GM12891 (cell line): ENCODE results near the gene STIM1.
"Not testable (repeated sequence)": the region's sequence is repeated elsewhere in the genome, so short reads cannot be mapped to it uniquely, and the experiment has no call there.

Experiments
- DNase-seq: peaks from one replicate; pipeline ENCODE4 v3.0.0; 2011; ENCODE audit warnings: low spot score; ENCODE audit not compliant: insufficient read length
- FAIRE-seq: peaks from 2 replicates; lab custom pipeline; 2011; peaks lifted over from hg19 to GRCh38; lab: Jason Lieb, UNC
- PAX5 ChIP-seq: IDR thresholded peaks from 2 replicates; pipeline ENCODE4 v1.6.1; 2011; ENCODE audit warnings: low read length, moderate library complexity, mild to moderate bottlenecking; ENCODE audit not compliant: insufficient read depth, severe bottlenecking
- POLR2A ChIP-seq: IDR thresholded peaks from 2 replicates; pipeline ENCODE4 v1.6.1; 2011; ENCODE audit warnings: low read depth, low read length, control low read depth
- POLR2AphosphoS5 ChIP-seq: IDR thresholded peaks from 2 replicates; pipeline ENCODE4 v1.6.1; 2011; ENCODE audit warnings: low read depth, low read length, control low read depth
- POU2F2 ChIP-seq: IDR thresholded peaks from 2 replicates; pipeline ENCODE4 v1.6.1; 2011; ENCODE audit warnings: low read depth, mild to moderate bottlenecking, control low read depth, low read length, moderate library complexity
- SPI1 ChIP-seq: IDR thresholded peaks from 2 replicates; pipeline ENCODE4 v1.6.1; 2011; ENCODE audit warnings: low read depth, low read length, control low read depth
- TAF1 ChIP-seq: IDR thresholded peaks from 2 replicates; pipeline ENCODE4 v1.6.1; 2011; ENCODE audit warnings: low read depth, low read length, control low read depth

The STIM1 gene

GRCh38 chr11:4050138-4050537, 194.7 kb downstream of the STIM1 start:
- DNase-seq = no peak
- FAIRE-seq = no peak
- TF ChIP-seq TAF1 (no peak), SPI1 (peak; percentile 83)

GRCh38 chr11:4053200-4053599, 197.7 kb downstream of the STIM1 start:
- FAIRE-seq, DNase-seq: not testable (repeated sequence)

- TF ChIP-seq SPI1 = no peak
- TF ChIP-seq PAX5 = no peak
- TF ChIP-seq POU2F2 = no peak
- TF ChIP-seq POLR2A = no peak
- no peak for TF ChIP-seq POLR2AphosphoS5
- no peak for TF ChIP-seq TAF1
- FAIRE-seq (no peak), DNase-seq (no peak)
Measured at GRCh38 chr11:4054643-4055042, 199.2 kb downstream of the STIM1 start.

DNA sequence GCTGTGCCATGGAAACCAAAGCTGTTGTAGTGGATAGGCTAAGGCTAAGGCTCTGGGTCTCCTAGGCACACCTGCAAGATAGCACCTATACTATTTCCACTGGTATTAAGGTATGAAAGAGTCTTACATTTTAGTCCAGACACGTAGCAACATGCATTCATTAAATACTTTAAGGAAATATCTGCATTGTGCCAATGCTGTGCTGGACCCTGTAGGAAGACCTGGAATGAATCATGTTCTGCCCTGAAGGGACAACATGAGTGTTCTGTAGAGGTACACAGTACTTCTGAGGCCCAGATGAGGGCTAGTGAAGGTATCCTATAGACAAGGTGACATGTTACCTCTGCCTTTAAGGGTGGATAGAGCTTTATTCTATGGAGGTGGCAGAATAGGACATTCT, 204.0 kb downstream of the STIM1 start:
- FAIRE-seq (no peak), DNase-seq (no peak)
- no peak for TF ChIP-seq SPI1

- FAIRE-seq = no peak
- no peak for DNase-seq
- TF ChIP-seq SPI1 = no peak
- TF ChIP-seq POLR2A = no peak
- TF ChIP-seq PAX5 = no peak
- TF ChIP-seq TAF1 = no peak
- TF ChIP-seq POLR2AphosphoS5 = no peak
- TF ChIP-seq POU2F2 = no peak
Measured at GRCh38 chr11:4060182-4060923, 204.9 kb downstream of the STIM1 start.

GRCh38 chr11:4061700-4062099, 206.2 kb downstream of the STIM1 start:
- TF ChIP-seq POLR2AphosphoS5 (no peak), SPI1 (no peak), PAX5 (no peak), POU2F2 (no peak), TAF1 (no peak), POLR2A (no peak)
- FAIRE-seq (no peak), DNase-seq (no peak)

- FAIRE-seq (no peak), DNase-seq (no peak)
- no peak for TF ChIP-seq POLR2AphosphoS5
- TF ChIP-seq POU2F2 = no peak
- TF ChIP-seq SPI1 = no peak
- TF ChIP-seq PAX5 = no peak
- TF ChIP-seq POLR2A = no peak
- no peak for TF ChIP-seq TAF1
Measured at GRCh38 chr11:4063348-4063747, 207.9 kb downstream of the STIM1 start.

DNA sequence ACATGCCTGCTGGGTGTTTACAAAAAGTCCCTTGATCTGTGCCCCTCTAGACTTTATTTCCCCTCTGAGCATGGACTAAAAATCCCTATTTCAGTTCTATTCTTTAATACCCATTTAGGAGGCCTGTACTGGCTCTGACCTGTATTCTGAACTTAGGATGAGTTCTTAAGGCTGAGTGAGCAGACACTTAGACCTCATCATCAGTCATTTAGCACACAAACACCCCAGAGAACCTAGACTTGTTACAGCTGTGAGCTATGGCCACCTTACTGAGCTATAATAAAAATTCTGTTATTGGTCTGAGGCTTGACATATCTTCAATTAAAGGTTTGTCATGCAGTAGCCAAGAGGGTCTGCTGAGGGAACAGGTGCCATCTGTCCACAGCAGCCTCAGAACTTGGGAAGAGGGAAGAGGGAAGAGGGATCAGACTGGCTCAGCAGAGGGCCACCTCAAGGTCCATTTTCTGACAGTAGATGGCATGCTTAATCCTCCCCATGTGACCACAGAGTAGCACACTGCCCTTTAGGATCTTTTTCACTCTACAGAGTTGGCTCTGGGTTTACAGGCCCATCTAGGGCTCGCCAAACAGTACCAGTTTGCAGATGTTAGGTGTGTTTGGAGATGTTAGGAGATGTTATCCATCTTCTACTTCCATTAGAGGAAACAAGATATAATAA, 209.0 kb downstream of the STIM1 start:
- TF ChIP-seq SPI1 (no peak), POLR2AphosphoS5 (no peak), POU2F2 (no peak), PAX5 (no peak), POLR2A (no peak), TAF1 (no peak)
- FAIRE-seq (no peak), DNase-seq (no peak)

DNA sequence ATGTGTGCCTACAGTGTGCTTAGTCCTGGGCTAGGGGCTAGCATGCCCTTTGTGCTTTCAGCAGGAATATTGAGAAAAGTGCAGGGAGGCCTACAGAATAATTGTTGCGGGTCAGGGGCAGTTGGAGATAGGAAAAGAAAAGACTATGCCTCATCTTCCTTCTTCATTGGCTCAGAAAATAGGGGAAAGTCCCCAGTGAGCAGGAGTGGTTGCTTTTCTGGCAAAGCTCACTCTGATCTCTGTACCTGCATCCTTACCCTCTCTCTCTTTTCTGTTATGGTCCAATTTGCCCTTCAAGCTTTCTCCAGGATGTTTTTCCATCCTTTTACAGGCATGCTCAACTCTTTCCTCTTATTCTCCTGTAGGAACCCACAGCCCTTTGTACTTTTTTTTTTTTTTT, 209.6 kb downstream of the STIM1 start:
- no peak for FAIRE-seq
- DNase-seq = no peak
- TF ChIP-seq PAX5 (no peak), SPI1 (no peak), POU2F2 (no peak), POLR2AphosphoS5 (no peak), POLR2A (no peak), TAF1 (no peak)

GRCh38 chr11:4065601-4066377, 210.3 kb downstream of the STIM1 start:
- peak; percentile 55 for FAIRE-seq
- TF ChIP-seq SPI1 (no peak), PAX5 (no peak), TAF1 (no peak), POLR2A (no peak), POLR2AphosphoS5 (no peak), POU2F2 (no peak)
- DNase-seq = no peak
